ENCODE measurements around the gene NUDCD3. TPM values are rescaled to one million over a fixed set of nuclear protein-coding genes. Genes with fewer than 3 reads are reported as not detected.

Gene NUDCD3
- total RNA-seq, 1 experiment from 2014 or later = 71.9 TPM

- H2AFZ ChIP-seq (ENCODE audit: low read length) = no peak overlapping the region
- no peak overlapping the region for H3K27ac ChIP-seq (ENCODE audit: insufficient read length, low read depth, low read length)
- no peak overlapping the region for H2BK12ac ChIP-seq (ENCODE audit: insufficient read length, low read depth, low read length)
- H2BK20ac ChIP-seq (ENCODE audit: low read depth, low read length, poor library complexity, severe bottlenecking) = no peak overlapping the region
- H4K91ac ChIP-seq (ENCODE audit: insufficient read length, low read depth, low read length) = no peak overlapping the region
- no peaks in the 10 kb centered on the region for H3K79me1 ChIP-seq (ENCODE audit: insufficient read depth, low read depth, low read length, poor library complexity, severe bottlenecking)
- H3K79me2 ChIP-seq (ENCODE audit: insufficient read depth, low read length) = no peaks in the 10 kb centered on the region
- H3K9me3 ChIP-seq (ENCODE audit: control insufficient read depth, low read depth, low read length) = no peaks in the 10 kb centered on the region
- H3K4ac ChIP-seq (ENCODE audit: low read depth, low read length) = no peak overlapping the region
- H3K4me1 Mint-ChIP-seq = no peaks in the 10 kb centered on the region
- no peak overlapping the region for H3K4me3 Mint-ChIP-seq
- peaks cover 10 to 27% (median 10%) of the 10 kb centered on the region in 3 experiments; a peak in 6 of 7 replicates for H3K36me3 Mint-ChIP-seq (ENCODE audit: insufficient read depth in 1 of 3, low read depth in 3 of 3)
- no peaks in the 10 kb centered on the region for H3K27me3 Mint-ChIP-seq (ENCODE audit: low read depth)
- no peak overlapping the region for H2BK15ac ChIP-seq (ENCODE audit: low read depth, low read length)
- WGBS (ENCODE audit: extremely low coverage, insufficient read length, low lambda C conversion rate) = no CpG with 5 or more reads among the region's 2 CpGs
- H3K27me3 ChIP-seq (ENCODE audit: insufficient read depth, low read length) = no peaks in the 10 kb centered on the region
- H3K14ac ChIP-seq (ENCODE audit: insufficient read depth, low read length) = no peak overlapping the region
- H2BK5ac ChIP-seq (ENCODE audit: insufficient read length, low read length) = no peak overlapping the region
- no peak overlapping the region for H3K23ac ChIP-seq (ENCODE audit: insufficient read length, low read depth, low read length)
- no peak overlapping the region for H3K18ac ChIP-seq (ENCODE audit: insufficient read length, low read depth, low read length)
- H3T11ph ChIP-seq (ENCODE audit: low read length) = no peak overlapping the region
- no peak overlapping the region for H4K5ac ChIP-seq (ENCODE audit: insufficient read length, low read depth, low read length)
- H3K56ac ChIP-seq (ENCODE audit: insufficient read length, low read depth, low read length) = no peak overlapping the region
- H3K27ac Mint-ChIP-seq = no peak overlapping the region
- no peaks in the 10 kb centered on the region for H3K9me3 Mint-ChIP-seq
- no peaks in the 10 kb centered on the region for H4K20me1 ChIP-seq (ENCODE audit: control insufficient read depth, insufficient read depth, insufficient read length)
- H3K23me2 ChIP-seq (ENCODE audit: insufficient read length, low read depth, low read length, poor library complexity, severe bottlenecking) = no peaks in the 10 kb centered on the region
- H2AK5ac ChIP-seq (ENCODE audit: insufficient read length, low read length) = no peak overlapping the region
- no peak overlapping the region for H3K4me2 ChIP-seq (ENCODE audit: insufficient read depth, insufficient read length, low read length)
- H3K4me1 ChIP-seq (ENCODE audit: insufficient read depth, low read length) = no peaks in the 10 kb centered on the region
- H3K9ac ChIP-seq (ENCODE audit: extremely low read depth, insufficient read length, low read length) = no peak overlapping the region
- peak; percentile 9 for DNase-seq
- no peak overlapping the region for H4K8ac ChIP-seq (replicated peaks; ENCODE audit: insufficient read length, low read depth, low read length)
- TF ChIP-seq CTCF (conservative IDR thresholded peaks at IDR 0.05) = no peak
- H2BK120ac ChIP-seq (ENCODE audit: low read depth, low read length, poor library complexity, severe bottlenecking) = no peak overlapping the region
Observed at GRCh38 chr7:44390701-44391100, 99.8 kb downstream of the NUDCD3 start.

Measured in H9 (cell line).